LNCaP clone FGC (cell line): ENCODE results near the gene FRAS1.
"Not testable (repeated sequence)": the region's sequence is repeated elsewhere in the genome, so short reads cannot be mapped to it uniquely, and the experiment has no call there.

Experiments
- DNase-seq: peaks from one replicate; pipeline ENCODE4 v3.0.0-alpha.2; 2011; ENCODE audit warnings: low read depth
- H3K4me3 ChIP-seq: 2 replicates; pipeline ENCODE4 v1.5.1; 2011; ENCODE audit warnings: mild to moderate bottlenecking, low read depth, low read length, control low read depth
- TF ChIP-seq, protein P1 (sequence below): IDR thresholded peaks from 2 replicates; pipeline ENCODE4 v1.5.1; 2012; ENCODE audit warnings: mild to moderate bottlenecking; ENCODE audit not compliant: control insufficient read depth, insufficient read depth; ENCODE audit errors: extremely low read depth

Gene FRAS1

GRCh38 chr4:78545275-78546246, 488.4 kb downstream of the FRAS1 start:
- TF ChIP-seq, protein P1, sequence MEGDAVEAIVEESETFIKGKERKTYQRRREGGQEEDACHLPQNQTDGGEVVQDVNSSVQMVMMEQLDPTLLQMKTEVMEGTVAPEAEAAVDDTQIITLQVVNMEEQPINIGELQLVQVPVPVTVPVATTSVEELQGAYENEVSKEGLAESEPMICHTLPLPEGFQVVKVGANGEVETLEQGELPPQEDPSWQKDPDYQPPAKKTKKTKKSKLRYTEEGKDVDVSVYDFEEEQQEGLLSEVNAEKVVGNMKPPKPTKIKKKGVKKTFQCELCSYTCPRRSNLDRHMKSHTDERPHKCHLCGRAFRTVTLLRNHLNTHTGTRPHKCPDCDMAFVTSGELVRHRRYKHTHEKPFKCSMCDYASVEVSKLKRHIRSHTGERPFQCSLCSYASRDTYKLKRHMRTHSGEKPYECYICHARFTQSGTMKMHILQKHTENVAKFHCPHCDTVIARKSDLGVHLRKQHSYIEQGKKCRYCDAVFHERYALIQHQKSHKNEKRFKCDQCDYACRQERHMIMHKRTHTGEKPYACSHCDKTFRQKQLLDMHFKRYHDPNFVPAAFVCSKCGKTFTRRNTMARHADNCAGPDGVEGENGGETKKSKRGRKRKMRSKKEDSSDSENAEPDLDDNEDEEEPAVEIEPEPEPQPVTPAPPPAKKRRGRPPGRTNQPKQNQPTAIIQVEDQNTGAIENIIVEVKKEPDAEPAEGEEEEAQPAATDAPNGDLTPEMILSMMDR, result no peak
- H3K4me3 ChIP-seq, result no peak overlapping the region
- no peak for DNase-seq

- H3K4me3 ChIP-seq, DNase-seq: not testable (repeated sequence)
Measured at GRCh38 chr4:78547899-78548298, 490.8 kb downstream of the FRAS1 start.

DNA sequence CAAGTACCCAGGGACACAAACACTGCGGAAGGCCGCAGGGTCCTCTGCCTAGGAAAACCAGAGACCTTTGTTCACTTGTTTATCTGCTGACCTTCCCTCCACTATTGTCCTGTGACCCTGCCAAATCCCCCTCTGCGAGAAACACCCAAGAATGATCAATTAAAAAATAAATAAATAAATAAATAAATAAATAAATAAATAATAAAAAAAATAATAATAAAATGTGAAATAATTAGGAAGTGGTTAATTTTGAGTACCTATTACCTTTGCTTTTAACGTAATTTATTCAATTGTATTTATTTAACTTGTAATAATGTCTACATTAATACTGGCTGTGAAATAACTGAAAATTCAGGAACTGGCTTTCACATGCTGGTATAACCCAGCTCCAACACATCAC, 491.8 kb downstream of the FRAS1 start:
- not testable (repeated sequence) for H3K4me3 ChIP-seq, DNase-seq

DNA sequence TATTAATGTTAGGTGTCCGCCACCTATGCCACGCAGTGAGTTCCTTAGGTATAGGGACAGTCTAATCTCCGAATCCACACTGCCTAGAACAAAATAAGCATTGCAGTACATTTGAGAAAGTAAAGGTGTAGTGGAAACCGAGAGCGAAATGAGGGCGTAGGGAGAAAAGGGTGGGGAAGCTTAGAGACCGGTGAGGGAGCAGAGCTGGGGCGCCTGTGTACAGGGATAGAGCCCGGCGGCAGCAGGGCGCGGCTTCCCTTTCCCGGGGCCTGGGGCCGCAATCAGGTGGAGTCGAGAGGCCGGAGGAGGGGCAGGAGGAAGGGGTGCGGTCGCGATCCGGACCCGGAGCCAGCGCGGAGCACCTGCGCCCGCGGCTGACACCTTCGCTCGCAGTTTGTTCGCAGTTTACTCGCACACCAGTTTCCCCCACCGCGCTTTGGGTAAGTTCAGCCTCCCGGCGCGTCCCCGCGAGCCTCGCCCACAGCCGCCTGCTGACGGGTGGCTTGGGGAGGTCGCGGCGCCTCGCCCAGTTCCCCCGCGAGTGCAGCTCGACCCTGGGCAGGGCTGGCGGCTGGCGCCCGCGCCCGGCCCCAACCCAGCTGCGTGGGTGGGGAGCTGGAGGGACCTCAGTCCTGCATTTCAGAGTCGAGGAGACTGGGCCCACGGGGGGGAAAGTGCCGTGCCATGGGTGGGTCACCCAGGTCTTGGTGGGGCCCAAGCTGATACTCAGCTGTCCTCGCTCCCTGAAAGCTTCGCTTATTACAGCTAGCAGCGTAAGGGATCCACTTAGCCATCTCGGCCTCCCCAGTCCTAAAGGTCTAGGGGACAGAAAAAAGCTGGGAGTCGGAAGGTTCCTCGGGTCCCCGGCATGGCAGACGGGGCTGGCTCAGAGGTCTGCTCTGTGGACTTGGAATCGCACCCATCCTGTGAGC, 494.6 kb downstream of the FRAS1 start, which contains the start of gene ANXA3:
Gene ANXA3, plus strand, starts transcription at position 351 of the 932 bp plus-strand sequence. CDS start 2,704 bp downstream, outside the sequence.
- no peak for DNase-seq
- TF ChIP-seq, protein P1, result no peak
- no peak within 1 kb of the TSS for H3K4me3 ChIP-seq

GRCh38 chr4:78552389-78553042, 495.4 kb downstream of the FRAS1 start:
- TF ChIP-seq, protein P1, result no peak
- DNase-seq, result no peak
- no peak overlapping the region for H3K4me3 ChIP-seq

- TF ChIP-seq, protein P1, result no peak
- no peak overlapping the region for H3K4me3 ChIP-seq
- DNase-seq, result no peak
Measured at GRCh38 chr4:78553043-78553396, 495.9 kb downstream of the FRAS1 start.

- TF ChIP-seq, protein P1, result no peak
- H3K4me3 ChIP-seq, result no peak overlapping the region
- no peak for DNase-seq
Measured at GRCh38 chr4:78553529-78554060, 496.5 kb downstream of the FRAS1 start.
